Measurements from ENCODE around the gene RPAP3.

Gene RPAP3

DNA sequence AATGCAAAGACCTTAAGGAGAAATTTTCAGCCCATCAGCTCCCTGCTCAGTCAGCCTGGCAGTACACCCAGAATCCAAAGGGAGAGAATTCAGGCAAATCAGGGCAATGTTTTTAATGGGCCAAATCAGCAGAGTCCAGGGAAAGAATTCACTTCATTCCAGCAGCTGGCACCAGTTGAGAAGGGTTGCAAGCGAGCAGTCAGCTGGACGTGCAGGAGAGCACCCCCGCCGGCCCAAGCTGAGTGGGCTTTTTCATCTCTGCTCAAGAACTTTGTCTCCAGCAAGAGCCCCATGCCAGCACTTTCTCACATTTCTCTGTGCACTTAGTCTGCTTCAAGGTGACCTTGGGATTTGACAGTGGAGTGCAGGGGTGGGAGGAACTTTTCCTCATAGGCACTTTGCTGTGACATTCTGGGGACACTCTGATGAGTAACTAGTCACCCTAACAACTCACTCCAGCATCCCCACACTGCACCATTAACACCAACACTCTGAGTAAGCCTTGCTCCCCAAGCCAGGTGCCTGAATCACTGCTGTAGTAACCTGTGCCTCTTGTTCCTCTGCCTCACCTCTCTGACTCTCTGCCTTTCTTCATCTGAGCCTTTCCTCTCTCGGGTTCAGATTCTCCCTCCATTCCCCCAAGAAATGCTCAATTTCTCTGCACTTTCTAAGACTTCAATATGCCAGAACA lies 17.3 kb upstream of the RPAP3 start:
- FAIRE-seq (no peak), DNase-seq (ENCODE audit: insufficient read length, low spot score) (no peak)

- no peak for FAIRE-seq
- DNase-seq (ENCODE audit: insufficient read length, low spot score): no peak
These were observed 16.5 kb upstream of the RPAP3 start for GRCh38 chr12:47722136-47722834.

GRCh38 chr12:47721431-47721973 lies 15.7 kb upstream of the RPAP3 start:
- FAIRE-seq: no peak

DNA sequence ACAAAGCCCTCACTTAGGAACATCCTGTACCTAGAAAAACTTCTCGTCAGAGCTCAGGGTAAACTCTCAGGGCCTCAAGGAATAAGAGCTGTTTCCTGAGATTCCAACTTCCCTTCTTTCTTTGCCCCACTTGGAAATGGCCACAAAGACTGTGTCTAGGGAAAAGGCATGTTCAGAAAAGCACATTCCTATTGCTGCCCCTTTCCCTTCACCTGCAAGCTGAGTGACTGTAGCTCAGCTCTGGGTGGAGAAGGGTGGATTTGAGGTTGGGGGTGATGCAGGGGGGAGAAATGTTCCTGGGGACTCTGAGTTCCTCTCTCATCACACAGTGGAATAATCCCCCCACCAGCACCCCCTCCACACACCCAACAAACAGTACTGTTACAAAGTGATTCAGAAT lies 12.7 kb upstream of the RPAP3 start:
- DNase-seq (ENCODE audit: insufficient read length, low spot score): no peak
- no peak for FAIRE-seq

More at GRCh38 chr12:47721431-47721973, 15.7 kb upstream of the RPAP3 start:
- DNase-seq (ENCODE audit: insufficient read length, low spot score): no peak

DNA sequence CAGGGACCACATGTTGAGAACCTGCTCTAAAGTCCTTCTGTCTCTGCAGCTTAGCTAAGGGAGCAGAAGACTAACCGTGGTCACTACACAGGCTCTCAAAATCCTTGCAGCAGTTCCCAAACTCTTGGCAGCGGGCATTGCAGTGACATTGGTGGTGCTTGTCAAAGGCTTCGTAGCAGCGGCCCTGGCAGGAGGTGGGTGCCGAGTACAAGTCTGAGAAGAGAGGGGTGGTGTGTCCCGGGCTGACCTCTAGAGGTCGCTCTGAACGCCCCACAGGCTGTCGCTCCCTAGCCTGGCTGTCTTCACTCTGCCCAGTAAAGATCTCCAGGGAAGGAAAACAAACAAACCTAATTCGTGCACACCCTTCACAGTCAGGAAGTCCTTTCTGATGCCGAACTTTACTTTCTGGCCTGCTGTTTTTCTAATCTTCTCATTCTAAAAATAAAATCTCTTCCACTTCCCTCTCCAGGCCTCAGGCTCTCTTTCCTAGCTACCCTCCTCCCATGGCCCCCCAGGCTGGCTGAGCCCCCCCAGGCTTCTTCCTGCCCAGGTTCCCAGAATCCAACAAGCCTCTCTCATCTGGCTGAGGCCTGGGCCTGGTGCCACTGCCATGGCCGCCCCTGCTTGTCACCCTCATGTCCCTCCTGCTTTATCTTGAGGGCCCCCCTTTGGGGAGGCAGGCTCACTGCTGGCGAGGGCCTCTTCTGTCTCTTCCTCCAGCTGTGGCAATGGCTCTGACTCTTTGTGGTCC lies 11.8 kb upstream of the RPAP3 start:
- FAIRE-seq (no peak), DNase-seq (ENCODE audit: insufficient read length, low spot score) (no peak)

DNA sequence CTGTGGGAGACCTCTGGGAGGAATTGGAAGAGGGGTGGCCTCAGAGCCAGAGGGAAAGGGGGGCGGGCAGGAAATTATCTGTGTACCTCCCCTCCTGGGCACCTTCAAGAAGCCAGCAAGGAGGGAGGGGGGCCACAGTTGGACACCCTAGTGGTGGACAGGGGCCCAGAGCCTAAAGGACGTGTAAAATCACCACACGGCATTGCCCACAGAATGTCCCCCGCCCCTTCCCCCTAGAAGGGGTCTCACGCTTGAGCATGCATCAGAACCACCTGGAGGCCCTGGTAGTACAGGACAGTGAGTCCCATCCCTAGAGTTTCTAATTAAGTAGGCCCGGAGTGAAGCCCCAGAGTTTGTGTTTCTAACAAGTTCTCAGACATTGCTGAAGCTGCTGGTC lies 11.2 kb upstream of the RPAP3 start:
- FAIRE-seq: no peak
- DNase-seq (ENCODE audit: insufficient read length, low spot score): no peak

DNA sequence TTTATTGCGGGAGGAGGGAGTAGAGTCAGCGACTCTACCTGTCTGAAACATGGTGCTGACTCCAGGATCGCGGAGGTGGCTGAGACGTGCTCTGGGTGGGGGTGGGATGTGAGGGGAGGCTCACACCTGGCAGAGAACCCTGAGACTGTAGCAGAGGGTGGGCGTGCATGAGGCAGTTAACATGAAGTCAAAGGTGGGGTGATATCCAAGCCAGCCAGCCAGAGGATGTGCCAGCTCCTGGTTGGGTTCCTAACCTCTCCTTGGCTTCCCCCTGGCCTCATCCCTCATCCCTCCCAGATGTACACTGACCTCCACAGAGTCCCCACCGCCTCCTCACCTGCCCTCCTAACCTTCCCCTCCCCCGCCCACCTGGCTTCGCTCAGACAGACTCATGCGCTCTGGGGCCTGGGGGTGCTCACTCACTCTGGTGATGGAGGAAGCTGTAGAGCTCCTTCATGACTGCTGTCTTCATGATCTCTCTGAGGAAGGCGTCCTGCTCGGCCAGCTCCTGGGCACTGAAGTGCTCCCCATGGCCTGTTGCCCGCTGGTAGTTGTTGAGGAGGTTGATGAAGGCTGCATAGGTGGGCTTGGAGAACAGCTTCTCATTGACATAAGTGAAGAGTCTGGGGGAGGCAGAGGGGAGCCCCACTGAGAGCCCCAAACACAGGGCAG lies 10.2 kb upstream of the RPAP3 start:
- FAIRE-seq: no peak
- DNase-seq (ENCODE audit: insufficient read length, low spot score): no peak

DNA sequence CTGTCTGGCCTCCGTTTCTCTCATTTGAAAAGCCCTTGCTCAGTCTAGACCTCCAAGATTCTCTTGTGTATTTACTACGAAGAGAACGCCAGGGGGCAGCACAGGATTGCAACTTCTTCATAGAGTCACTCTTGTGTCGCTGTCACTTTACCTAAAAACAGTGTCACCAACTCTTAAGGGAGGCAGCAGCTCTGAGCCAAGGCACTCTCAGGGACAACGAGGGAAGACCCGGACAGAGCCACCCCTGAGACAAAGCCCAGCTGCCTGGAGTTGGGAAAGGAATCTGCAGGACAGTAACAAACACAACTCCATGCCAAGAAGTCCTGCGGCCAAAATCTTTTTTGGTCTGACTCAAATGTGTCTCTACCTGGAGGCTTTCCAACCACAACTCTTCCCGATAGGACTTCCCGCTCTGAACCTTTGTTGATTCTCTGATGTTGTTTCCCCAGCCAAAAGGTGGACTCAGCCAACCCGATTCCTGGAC lies 9.6 kb upstream of the RPAP3 start:
- peak; percentile 91 for FAIRE-seq

DNA sequence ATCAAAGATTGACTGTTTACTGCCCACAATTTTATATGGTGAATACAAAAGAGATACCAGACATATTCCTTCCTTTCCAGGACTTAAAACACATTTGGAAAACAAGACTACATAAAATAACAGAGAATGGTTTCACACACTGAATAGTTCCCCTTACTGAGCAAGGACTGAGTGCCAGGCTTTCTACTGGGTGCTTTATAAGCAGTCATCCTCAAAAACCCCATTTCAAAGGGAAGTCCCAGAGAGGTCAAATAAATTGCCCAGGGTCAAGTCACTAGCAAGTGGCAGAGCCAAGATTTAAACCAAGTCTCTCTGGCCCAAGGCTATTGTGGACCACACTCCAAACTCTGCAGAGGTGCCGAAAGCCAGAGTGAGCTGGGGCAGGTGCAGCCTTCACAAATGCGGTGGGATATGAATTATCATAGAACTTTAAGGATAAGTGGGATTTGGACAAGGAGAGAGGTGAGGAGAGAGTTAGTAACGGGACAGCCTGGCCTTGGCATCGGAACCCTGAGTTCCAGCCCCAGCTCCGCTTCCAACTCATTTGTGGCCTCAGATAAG lies 9.1 kb upstream of the RPAP3 start:
- FAIRE-seq (peak; percentile 42), DNase-seq (ENCODE audit: insufficient read length, low spot score) (no peak)

More for the DNA sequence above, 9.6 kb upstream of the RPAP3 start:
- peak; percentile 59 for DNase-seq (ENCODE audit: insufficient read length, low spot score)

DNA sequence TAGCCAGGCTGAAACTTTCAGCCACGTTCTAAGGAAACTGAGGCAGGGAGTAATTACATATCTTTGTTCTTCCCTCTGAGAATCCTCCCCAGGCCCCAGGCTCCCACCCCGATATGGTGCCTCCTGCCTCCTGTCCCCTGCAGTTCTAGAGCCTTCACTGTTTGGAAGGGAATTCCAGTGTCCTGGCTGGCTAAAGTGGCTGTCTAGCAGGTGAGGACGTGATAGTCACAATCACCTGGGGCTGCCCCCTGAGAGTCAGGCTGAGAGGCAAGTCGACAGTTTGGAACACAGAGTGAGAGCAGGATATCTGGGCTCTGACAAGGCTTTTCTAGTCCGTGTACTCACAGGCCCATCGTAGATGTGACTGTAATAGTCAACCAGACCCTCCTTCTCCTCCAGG lies 6.3 kb upstream of the RPAP3 start:
- no peak for DNase-seq (ENCODE audit: insufficient read length, low spot score)
- no peak for FAIRE-seq

DNA sequence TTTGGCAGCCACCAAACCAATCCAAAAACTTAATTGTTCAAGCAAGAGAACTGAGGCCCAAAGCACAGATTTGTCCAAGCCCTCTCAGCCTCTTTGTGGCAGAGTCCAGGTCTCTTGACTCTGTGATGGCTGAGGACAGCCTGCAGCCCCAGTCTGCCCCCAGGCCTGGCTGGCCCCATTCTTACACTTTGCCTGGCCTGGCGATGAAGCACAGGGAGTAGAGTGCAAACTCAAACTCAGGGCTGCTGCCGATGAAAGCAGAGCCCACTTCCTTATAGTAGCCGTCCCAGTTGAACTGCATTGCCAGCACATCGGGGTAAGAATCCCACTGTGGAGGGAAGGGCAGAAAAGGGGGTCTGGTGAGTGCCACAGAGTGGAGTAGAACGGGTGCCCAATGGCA lies 5.6 kb upstream of the RPAP3 start:
- FAIRE-seq: no peak
- no peak for DNase-seq (ENCODE audit: insufficient read length, low spot score)

DNA sequence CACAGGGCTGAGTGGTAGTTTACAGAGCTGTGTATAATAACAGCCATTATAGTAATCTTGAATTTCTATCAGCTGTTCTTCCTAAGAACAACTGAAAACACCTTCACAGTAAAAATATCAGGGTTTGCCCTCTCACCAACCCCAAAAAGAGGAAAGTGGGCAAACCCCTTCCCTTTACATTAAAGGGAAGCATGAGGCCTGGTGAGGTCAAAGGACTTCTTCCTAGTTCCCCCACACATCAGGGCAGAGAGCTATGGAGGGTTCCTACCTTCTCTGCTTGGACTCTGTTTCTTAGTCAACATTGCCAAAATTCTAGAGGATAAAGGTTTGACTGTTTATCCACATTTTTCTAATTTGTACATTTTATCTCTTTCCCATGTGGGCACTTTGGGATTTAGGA lies 4.4 kb upstream of the RPAP3 start:
- DNase-seq (ENCODE audit: insufficient read length, low spot score): no peak
- no peak for FAIRE-seq

DNA sequence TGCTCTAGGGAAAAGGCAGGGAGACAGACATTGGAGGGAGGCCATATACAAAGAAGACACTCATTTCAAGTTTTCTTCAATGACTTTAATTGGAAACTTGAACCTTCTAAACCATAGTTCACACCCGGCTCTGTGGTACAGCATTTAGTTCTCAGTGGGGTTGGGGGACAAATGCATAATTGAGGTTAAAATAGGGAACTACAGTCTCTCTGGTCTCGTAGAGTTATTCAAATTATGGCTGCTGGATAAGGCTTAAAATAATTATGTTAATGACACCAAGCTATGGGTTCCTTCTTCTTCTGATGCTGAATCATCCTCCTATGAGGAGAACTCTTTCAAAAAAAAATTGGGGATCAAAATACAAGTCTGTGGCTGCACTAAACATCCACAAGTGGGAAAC lies 3.8 kb upstream of the RPAP3 start:
- no peak for DNase-seq (ENCODE audit: insufficient read length, low spot score)
- no peak for FAIRE-seq

- FAIRE-seq: peak; percentile 28
- no peak for DNase-seq (ENCODE audit: insufficient read length, low spot score)
These were observed 3.4 kb upstream of the RPAP3 start for GRCh38 chr12:47709237-47709636.

- DNase-seq (ENCODE audit: insufficient read length, low spot score): no peak
- FAIRE-seq: peak; percentile 49
These were observed 2.2 kb upstream of the RPAP3 start for GRCh38 chr12:47707905-47708543.

GRCh38 chr12:47707355-47707754 lies 1.5 kb upstream of the RPAP3 start:
- DNase-seq (ENCODE audit: insufficient read length, low spot score) (no peak), FAIRE-seq (no peak)

DNA sequence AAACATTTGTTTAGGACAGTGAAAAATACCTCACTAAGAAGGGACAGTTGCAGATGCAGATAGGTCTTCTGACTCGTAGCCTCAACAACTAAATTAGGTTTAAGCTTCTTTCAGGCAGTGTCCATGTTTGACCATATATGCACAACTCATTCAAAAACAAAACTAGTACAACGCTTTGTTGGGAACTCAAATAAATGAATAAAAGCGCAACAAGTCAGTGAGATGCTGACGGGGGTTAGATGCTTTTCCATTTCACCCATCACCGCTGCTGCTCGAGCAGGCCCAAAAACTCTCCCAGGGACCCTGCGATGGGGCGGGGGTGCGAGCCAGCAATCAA lies 633 bp downstream of the RPAP3 start:
- peak; percentile 73 for FAIRE-seq

DNA sequence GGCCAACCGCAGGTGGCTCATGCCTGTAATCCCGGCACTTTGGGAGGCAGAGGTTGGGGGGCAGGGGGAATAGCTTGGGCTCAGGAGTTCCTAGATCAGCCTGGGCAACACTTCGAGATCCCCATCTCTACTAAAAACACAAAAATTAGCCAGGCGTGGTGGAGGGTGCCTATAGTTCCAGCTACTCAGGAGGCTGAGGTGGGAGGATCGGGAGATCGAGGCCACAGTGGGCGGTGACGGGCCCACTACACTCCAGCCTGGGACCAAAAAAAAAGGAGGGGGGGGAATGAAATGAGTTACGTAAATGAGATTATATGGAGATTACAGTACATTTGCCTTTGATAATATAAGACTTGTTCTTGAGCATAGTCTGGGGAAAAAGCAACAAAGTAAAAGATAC lies 1.1 kb downstream of the RPAP3 start:
- FAIRE-seq: peak; percentile 59
- no peak for DNase-seq (ENCODE audit: insufficient read length, low spot score)

More for the DNA sequence above, 633 bp downstream of the RPAP3 start:
- no peak for DNase-seq (ENCODE audit: insufficient read length, low spot score)

- no peak for DNase-seq (ENCODE audit: insufficient read length, low spot score)
- no peak for FAIRE-seq
These were observed 5.6 kb downstream of the RPAP3 start for GRCh38 chr12:47700263-47700662.

GRCh38 chr12:47698631-47699030 lies 7.2 kb downstream of the RPAP3 start:
- FAIRE-seq: no peak
- no peak for DNase-seq (ENCODE audit: insufficient read length, low spot score)

Measured in GM19239 (cell line).